Measurements from ENCODE around the gene OCA2. TPM values are rescaled to one million over a fixed set of nuclear protein-coding genes. Genes with fewer than 3 reads are reported as not detected.

Gene OCA2
- total and polyA plus RNA-seq, 2 of the 13 experiments (the other 11 are each of a cell fraction or from before 2014, with no cell fraction given) = 0.02 to 0.05 TPM

GRCh38 chr15:27873039-27873438 is 226.1 kb downstream of the OCA2 start (continued):
- TF ChIP-seq, protein P1, sequence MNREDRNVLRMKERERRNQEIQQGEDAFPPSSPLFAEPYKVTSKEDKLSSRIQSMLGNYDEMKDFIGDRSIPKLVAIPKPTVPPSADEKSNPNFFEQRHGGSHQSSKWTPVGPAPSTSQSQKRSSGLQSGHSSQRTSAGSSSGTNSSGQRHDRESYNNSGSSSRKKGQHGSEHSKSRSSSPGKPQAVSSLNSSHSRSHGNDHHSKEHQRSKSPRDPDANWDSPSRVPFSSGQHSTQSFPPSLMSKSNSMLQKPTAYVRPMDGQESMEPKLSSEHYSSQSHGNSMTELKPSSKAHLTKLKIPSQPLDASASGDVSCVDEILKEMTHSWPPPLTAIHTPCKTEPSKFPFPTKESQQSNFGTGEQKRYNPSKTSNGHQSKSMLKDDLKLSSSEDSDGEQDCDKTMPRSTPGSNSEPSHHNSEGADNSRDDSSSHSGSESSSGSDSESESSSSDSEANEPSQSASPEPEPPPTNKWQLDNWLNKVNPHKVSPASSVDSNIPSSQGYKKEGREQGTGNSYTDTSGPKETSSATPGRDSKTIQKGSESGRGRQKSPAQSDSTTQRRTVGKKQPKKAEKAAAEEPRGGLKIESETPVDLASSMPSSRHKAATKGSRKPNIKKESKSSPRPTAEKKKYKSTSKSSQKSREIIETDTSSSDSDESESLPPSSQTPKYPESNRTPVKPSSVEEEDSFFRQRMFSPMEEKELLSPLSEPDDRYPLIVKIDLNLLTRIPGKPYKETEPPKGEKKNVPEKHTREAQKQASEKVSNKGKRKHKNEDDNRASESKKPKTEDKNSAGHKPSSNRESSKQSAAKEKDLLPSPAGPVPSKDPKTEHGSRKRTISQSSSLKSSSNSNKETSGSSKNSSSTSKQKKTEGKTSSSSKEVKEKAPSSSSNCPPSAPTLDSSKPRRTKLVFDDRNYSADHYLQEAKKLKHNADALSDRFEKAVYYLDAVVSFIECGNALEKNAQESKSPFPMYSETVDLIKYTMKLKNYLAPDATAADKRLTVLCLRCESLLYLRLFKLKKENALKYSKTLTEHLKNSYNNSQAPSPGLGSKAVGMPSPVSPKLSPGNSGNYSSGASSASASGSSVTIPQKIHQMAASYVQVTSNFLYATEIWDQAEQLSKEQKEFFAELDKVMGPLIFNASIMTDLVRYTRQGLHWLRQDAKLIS (CRISPR knock-in tag; IDR thresholded peaks at IDR 0.05) = no peak
- TF ChIP-seq, protein P2, sequence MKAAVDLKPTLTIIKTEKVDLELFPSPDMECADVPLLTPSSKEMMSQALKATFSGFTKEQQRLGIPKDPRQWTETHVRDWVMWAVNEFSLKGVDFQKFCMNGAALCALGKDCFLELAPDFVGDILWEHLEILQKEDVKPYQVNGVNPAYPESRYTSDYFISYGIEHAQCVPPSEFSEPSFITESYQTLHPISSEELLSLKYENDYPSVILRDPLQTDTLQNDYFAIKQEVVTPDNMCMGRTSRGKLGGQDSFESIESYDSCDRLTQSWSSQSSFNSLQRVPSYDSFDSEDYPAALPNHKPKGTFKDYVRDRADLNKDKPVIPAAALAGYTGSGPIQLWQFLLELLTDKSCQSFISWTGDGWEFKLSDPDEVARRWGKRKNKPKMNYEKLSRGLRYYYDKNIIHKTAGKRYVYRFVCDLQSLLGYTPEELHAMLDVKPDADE (CRISPR knock-in tag; IDR thresholded peaks at IDR 0.05) = no peak
- TF ChIP-seq, protein P3, sequence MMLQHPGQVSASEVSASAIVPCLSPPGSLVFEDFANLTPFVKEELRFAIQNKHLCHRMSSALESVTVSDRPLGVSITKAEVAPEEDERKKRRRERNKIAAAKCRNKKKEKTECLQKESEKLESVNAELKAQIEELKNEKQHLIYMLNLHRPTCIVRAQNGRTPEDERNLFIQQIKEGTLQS (CRISPR knock-in tag; IDR thresholded peaks at IDR 0.05) = no peak
- TF ChIP-seq RNF2 (conservative IDR thresholded peaks at IDR 0.05; ENCODE audit: low read depth) = no peak

DNA sequence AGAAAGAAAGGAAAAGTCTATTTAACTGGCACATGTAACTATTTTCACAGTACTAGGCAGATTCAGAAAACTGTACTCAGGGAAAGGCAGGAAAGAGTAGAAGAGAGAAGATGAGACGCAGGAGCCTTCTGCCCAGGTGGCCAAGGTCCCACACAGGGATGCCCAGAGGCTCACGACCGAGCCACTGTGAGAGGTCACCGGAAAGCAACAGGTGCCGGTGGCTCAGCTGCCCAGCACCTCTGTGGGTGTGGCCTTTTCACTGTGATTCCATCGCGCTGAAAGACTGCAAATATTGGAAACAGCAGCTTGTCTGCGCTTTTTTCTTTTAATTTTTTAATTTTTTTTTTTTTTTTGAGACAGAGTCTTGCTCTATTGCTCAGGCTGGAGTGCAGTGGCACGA is 226.8 kb downstream of the OCA2 start:
- no peak overlapping the region for H2AFZ ChIP-seq (ENCODE audit: low read length)
- FAIRE-seq = no peak
- no peak for DNase-seq (ENCODE audit: low spot score)

More for the DNA sequence above, 226.8 kb downstream of the OCA2 start:
- Histone ChIP-seq H3K9me3 (ENCODE audit: low read length) (no peaks in the 10 kb centered on the region), H3K27ac (ENCODE audit: extremely low read length, insufficient read depth, low read length) (no peak overlapping the region), H3K36me3 (replicated peaks in 1 of 2; ENCODE audit: control insufficient read depth in 1 of 2, insufficient read depth in 2 of 2, low read length in 2 of 2) (no peaks in the 10 kb centered on the region), H4K20me1 (ENCODE audit: insufficient read depth, low read length) (no peaks in the 10 kb centered on the region), H3K27me3 (ENCODE audit: control insufficient read depth in 1 of 2, insufficient read depth in 2 of 2, low read length in 2 of 2) (no peaks in the 10 kb centered on the region), H3K4me1 (ENCODE audit: insufficient read depth, low read length) (no peaks in the 10 kb centered on the region), H3K9ac (ENCODE audit: insufficient read depth, low read depth, low read length) (no peak overlapping the region), H3K79me2 (ENCODE audit: insufficient read depth, low read length) (no peaks in the 10 kb centered on the region), H3K4me2 (ENCODE audit: low read depth, low read length) (no peak overlapping the region), H3K4me3 (replicated peaks in 1 of 3; ENCODE audit: insufficient read depth in 1 of 3, low read depth in 2 of 3, low read length in 3 of 3) (no peak overlapping the region)
- CTCF ChIA-PET (ENCODE audit: low intra/inter-chr PET ratio, low total read pairs) = no interaction called here
- BruUV-seq (replicated peaks) = no TSS peak
- no peak for ATAC-seq
- 3% methylated on average over 9 of the region's 9 CpGs for WGBS (ENCODE audit: low lambda C conversion rate)
- POLR2A ChIA-PET = no interaction called here
- in situ Hi-C loops (cut with HindIII; ENCODE audit: extremely low pct_ligation_motif_present, low pct_unique_long_range_greater_than_20kb) = no loop called here
- intact Hi-C loops (cut with micrococcal nuclease; ENCODE audit: unreplicated experiment) = no loop called here
- no peak for TF ChIP-seq ZNF644 (CRISPR knock-in tag; IDR thresholded peaks at IDR 0.05; ENCODE audit: low read depth)
- no peak for TF ChIP-seq RFX1 (IDR thresholded peaks at IDR 0.05)
- TF ChIP-seq ZC3H4 (CRISPR knock-in tag; IDR thresholded peaks at IDR 0.05; ENCODE audit: borderline replicate concordance) = no peak
- no peak for TF ChIP-seq CENPT (CRISPR knock-in tag; IDR thresholded peaks at IDR 0.05; ENCODE audit: low read depth)
- TF ChIP-seq, protein P4, sequence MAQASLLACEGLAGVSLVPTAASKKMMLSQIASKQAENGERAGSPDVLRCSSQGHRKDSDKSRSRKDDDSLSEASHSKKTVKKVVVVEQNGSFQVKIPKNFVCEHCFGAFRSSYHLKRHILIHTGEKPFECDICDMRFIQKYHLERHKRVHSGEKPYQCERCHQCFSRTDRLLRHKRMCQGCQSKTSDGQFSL (CRISPR knock-in tag; IDR thresholded peaks at IDR 0.05) = no peak
- TF ChIP-seq RBAK (CRISPR knock-in tag; IDR thresholded peaks at IDR 0.05) = no peak
- no peak for TF ChIP-seq GZF1 (CRISPR knock-in tag; IDR thresholded peaks at IDR 0.05)
- no peak for TF ChIP-seq DPF2 (CRISPR knock-in tag; IDR thresholded peaks at IDR 0.05; ENCODE audit: borderline replicate concordance, low read depth)
- TF ChIP-seq NFIC (IDR thresholded peaks at IDR 0.05; ENCODE audit: low read length) = no peak
- TF ChIP-seq ETV6 (CRISPR knock-in tag; conservative IDR thresholded peaks at IDR 0.05) = no peak

Data from HepG2 (cell line).